HUES48 (cell line): Measurements from ENCODE around the gene TSEN34.
"Not testable (repeated sequence)": the region's sequence is repeated elsewhere in the genome, so short reads cannot be mapped to it uniquely, and the experiment has no call there.

Experiments used
- H3K27ac ChIP-seq: one replicate; pipeline ENCODE4 v1.7.0; 2013; ENCODE audit warnings: low read depth, low read length, inconsistent platforms
- H3K27me3 ChIP-seq: 2 replicates; pipeline ENCODE4 v1.6.1; 2013; ENCODE audit warnings: mild to moderate bottlenecking, low read length; ENCODE audit not compliant: control insufficient read depth, insufficient read depth
- H3K36me3 ChIP-seq: 2 replicates; pipeline ENCODE4 v1.6.1; 2013; ENCODE audit warnings: low read length; ENCODE audit not compliant: control insufficient read depth, insufficient read depth
- H3K4me1 ChIP-seq: 2 replicates; pipeline ENCODE4 v1.6.1; 2013; ENCODE audit warnings: mild to moderate bottlenecking, low read length; ENCODE audit not compliant: control insufficient read depth, insufficient read depth
- H3K4me3 ChIP-seq: 2 replicates; pipeline ENCODE4 v1.5.1; 2013; ENCODE audit warnings: mild to moderate bottlenecking, low read depth, low read length
- H3K9ac ChIP-seq: 2 replicates; pipeline ENCODE4 v1.6.1; 2013; ENCODE audit warnings: mild to moderate bottlenecking, low read depth, low read length, moderate library complexity
- H3K9me3 ChIP-seq: 2 replicates; pipeline ENCODE4 v1.6.1; 2013; ENCODE audit warnings: low read length; ENCODE audit not compliant: control insufficient read depth, insufficient read depth

Gene TSEN34

DNA sequence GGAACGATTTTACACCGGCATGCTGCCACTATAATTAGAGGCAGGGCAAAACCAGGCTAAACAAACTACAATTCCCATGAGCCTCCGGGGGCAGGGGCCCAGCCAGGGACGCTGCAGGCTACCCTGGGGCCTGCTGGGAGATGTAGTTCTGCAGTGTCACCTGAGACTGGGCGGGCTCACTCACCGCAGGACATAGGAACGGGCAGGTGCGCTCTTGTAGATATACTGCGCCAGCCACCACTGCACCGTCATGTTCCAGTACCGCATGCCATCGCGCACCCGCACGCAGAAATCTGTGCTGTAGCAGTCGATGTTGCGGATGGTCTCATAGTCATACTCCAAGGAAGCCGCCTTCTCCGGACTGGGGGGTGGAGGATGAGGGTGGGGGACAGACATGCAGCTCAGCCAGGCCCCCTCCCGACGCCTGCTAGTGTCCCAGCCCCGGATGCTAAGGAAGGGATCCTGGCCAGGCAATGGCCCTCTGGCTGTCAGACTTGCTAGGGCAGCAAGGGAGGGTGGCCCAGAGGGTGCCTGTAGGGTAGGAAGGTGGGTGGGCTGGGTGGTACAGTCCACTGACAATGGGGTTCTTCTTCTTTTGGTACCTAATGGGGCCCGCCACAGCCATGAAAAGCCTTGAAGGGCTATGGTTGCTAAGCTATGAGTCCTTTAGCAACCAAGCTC is 12.4 kb upstream of the TSEN34 start:
- Histone ChIP-seq H3K27ac (no peak overlapping the region), H3K36me3 (peaks cover 25% of the 10 kb centered on the region), H3K4me1 (peaks cover 10% of the 10 kb centered on the region; the same call in 1 of the 2 replicates), H3K27me3 (no peaks in the 10 kb centered on the region), H3K4me3 (no peak overlapping the region), H3K9ac (no peak overlapping the region), H3K9me3 (no peaks in the 10 kb centered on the region)

DNA sequence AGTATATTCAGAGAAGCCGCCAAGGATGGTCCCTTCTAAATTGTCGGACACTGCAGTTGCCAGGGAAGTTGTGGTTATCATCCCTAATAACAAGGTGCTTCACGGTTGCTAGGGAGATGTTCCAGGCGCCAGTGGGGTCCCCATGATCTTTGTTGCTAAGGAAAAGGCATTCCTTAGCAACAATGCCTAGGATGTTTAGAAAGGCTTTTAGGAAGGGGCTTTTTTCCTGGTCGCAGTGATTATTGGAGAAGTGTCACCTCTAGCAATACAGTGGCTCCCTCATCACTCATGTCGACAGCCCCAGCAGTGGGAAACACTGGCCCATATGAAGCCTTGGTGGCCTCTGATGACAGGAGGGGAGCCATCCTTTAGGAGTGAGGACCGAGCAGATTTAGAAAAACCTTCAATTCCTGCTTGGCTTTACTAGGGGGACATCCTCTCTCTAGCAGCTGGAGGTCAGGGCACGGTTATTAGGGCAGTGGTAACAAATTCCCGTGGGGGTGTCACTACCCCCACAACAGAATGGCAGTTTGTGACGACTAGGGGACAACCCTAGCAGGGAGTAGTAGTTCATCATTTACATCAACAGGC is 11.8 kb upstream of the TSEN34 start:
- H3K9ac ChIP-seq, result no peak overlapping the region
- peaks cover 10% of the 10 kb centered on the region; the same call in 1 of the 2 replicates for H3K4me1 ChIP-seq
- no peaks in the 10 kb centered on the region for H3K9me3 ChIP-seq
- no peaks in the 10 kb centered on the region for H3K27me3 ChIP-seq
- H3K36me3 ChIP-seq, result peaks cover 26% of the 10 kb centered on the region
- H3K27ac ChIP-seq, result peak overlapping the region; percentile 21
- H3K4me3 ChIP-seq, result no peak overlapping the region

DNA sequence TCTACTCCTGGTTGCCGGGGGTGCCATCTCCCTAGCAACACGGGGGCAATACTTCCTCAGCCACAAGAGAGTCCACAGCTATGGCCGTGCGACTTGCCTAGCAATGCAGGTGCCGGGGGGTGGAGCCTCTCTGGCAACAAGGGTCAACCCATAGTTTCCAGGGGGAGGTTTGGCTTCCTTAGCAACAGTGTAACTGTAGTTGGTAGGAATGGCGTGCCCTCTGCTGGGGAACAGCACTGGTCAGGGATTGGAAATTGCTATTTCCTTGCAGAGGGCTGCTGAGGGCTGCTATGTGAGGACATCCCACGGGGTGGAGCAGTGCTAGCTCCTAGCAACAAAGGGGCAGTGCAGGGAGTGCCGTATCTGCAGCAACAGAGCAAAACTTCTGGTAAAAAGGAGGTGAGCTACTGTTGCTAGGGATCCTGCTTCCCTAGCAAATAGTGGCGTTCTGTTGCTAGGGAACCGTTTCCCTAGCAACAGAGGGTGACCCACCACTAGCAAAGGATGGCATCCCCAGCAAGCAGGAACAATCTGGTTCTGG is 11.1 kb upstream of the TSEN34 start:
- peaks cover 26% of the 10 kb centered on the region for H3K36me3 ChIP-seq
- H3K4me3 ChIP-seq, result no peak overlapping the region
- H3K9ac ChIP-seq, result no peak overlapping the region
- H3K27ac ChIP-seq, result peak overlapping the region; percentile 54
- no peaks in the 10 kb centered on the region for H3K9me3 ChIP-seq
- H3K4me1 ChIP-seq, result peaks cover 10% of the 10 kb centered on the region; the same call in 1 of the 2 replicates
- no peaks in the 10 kb centered on the region for H3K27me3 ChIP-seq

DNA sequence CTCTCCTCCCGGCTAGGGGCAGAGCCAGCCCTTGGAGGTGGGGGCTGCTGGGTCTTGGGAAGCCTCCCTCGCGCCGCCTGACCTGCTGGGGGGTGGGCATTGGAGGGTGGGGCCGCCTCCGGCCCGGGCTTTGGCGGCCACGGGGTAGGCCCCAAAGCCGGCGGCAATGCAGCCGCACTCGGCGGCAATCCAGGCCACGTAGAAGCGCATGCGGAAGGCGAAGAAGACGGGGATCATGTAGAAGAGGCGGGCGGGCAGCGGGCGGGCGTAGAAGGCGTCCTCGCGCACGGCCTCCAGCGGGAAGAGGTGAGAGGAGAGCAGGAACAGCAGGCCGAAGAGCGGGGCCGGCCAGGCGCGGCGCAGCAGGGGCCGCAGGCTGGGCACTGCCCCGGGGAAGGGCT is 10.4 kb upstream of the TSEN34 start:
- Histone ChIP-seq H3K9ac (no peak overlapping the region), H3K9me3 (no peaks in the 10 kb centered on the region), H3K4me3 (no peak overlapping the region), H3K27ac (peak overlapping the region; percentile 54), H3K36me3 (peaks cover 30% of the 10 kb centered on the region), H3K4me1 (peaks cover 10% of the 10 kb centered on the region; the same call in 1 of the 2 replicates), H3K27me3 (no peaks in the 10 kb centered on the region)

DNA sequence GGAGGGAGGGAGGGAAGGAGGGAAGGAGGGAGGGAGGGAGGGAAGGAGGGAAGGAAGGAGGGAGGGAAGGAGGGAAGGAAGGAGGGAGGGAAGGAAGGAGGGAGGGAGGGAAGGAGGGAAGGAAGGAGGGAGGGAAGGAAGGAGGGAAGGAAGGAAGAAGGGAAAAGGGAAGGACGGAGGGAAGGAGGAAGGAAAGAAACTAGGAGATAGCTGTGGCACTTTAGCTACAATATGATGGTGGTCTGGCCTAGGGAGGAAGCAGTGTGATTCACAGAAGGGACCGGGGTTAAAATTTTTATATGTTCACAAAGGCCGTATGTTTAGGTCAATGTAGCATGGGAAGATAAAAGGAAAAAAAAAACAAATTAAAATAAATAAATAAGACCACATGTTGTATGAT is 9.2 kb upstream of the TSEN34 start:
- H3K9me3 ChIP-seq, H3K4me3 ChIP-seq, H3K4me1 ChIP-seq, H3K27me3 ChIP-seq, H3K9ac ChIP-seq, H3K27ac ChIP-seq: not testable (repeated sequence)
- H3K36me3 ChIP-seq, result peaks cover 32% of the 10 kb centered on the region

DNA sequence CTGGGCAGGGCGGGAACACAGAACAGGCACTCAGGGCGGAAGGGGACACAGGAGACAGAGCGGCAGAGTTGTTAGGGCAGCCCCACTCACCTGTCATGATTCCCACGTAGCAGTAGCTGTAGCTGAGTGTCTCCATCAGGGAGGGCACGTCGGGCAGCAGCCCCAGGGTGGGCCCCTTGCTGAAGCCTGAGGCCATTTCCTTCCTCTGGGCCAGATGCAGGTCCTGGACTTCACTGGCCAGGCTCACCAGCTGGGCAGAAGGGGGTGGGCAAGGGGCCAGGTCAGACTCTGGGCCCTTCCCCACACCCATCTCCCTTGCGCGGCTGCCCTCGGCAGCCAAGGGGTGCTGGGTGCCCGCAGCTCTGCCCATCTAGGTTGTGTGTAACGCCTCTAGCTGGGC is 7.7 kb upstream of the TSEN34 start:
- H3K9me3 ChIP-seq, result no peaks in the 10 kb centered on the region
- peaks cover 34% of the 10 kb centered on the region for H3K36me3 ChIP-seq
- no peak overlapping the region for H3K9ac ChIP-seq
- no peaks in the 10 kb centered on the region for H3K27me3 ChIP-seq
- peaks cover 13% of the 10 kb centered on the region; the same call in 1 of the 2 replicates for H3K4me1 ChIP-seq
- H3K27ac ChIP-seq, result no peak overlapping the region
- H3K4me3 ChIP-seq, result no peak overlapping the region

DNA sequence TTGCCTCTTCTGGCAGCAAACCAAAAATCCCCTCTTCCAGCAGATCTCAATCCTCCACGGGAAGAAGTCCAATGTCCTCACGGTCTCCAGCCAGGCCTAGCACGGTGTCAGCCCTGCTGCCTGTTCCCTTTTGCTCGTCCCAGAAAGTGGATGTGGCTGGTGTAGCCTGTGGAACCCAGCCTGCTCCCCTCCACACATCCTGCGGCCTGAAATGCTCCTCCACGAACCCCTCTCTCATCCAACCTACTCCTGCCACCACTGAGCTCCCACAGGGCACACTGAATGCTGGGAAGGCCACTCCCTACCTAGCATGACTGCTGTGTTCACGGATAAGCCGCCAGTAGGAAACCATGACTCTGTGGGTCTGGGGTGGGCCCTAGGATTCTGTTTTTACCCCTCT is 4.8 kb upstream of the TSEN34 start:
- H3K9me3 ChIP-seq, result no peaks in the 10 kb centered on the region
- H3K36me3 ChIP-seq, result peaks cover 27% of the 10 kb centered on the region
- H3K27me3 ChIP-seq, result no peaks in the 10 kb centered on the region
- H3K4me1 ChIP-seq, result peaks cover 6% of the 10 kb centered on the region; the same call in 1 of the 2 replicates
- no peak overlapping the region for H3K9ac ChIP-seq
- no peak overlapping the region for H3K4me3 ChIP-seq
- no peak overlapping the region for H3K27ac ChIP-seq

DNA sequence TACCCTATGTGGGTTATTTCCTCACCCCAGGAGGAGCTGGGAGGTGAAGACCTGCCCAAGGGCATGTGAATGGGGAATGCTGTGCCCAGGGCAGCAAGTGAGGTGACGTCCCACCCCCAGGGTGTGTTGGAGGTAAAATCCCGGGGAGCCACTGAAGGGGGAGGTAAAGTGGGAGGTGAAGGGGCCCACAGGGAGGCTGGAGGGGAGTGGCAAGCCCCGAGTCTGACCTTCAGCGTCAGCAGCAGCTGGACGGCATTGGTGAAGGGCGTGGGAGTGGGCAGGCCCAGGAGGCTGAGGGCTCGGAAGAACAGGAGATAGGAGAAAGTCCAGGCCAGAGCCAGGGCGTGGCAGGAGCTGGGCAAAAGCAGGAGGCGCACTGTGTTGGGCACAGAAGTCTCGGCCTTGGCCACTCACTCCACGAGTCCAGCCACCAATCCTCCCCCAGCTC is 4.2 kb upstream of the TSEN34 start:
- no peaks in the 10 kb centered on the region for H3K9me3 ChIP-seq
- H3K36me3 ChIP-seq, result peaks cover 27% of the 10 kb centered on the region
- H3K27ac ChIP-seq, result no peak overlapping the region
- H3K9ac ChIP-seq, result no peak overlapping the region
- H3K4me1 ChIP-seq, result peaks cover 9% of the 10 kb centered on the region
- no peak overlapping the region for H3K4me3 ChIP-seq
- no peaks in the 10 kb centered on the region for H3K27me3 ChIP-seq

DNA sequence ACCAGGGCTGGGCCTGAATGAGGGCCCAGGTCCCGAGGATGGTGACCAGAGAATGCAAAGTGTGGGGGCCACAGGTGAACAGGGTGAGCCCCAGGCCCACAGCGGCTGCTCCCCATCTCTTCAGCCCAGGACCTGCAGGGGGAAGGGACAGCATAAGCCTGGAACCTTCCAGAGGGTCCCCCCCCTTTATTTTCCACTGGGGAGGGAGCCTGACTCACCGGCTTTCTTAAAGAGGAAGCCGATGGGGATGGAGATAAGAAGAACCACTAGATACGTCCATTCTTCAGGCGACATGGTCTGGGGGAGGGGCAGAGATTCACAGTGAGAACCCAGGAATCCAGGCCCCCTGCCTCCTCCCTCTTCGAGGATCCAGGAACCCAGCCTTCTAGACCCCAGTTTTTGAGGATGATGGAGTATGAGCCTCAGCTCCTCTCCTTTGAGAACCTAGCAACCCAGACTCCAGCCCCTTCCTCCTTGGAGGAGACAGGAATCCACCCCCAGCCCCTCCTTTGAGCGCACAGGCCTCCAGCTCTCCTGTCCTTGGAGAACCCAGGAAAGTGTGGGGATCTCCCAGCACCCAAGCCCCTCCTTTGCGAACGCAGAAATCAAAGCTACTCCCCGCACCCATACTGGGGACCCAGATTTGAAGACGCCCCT is 2.8 kb upstream of the TSEN34 start:
- Histone ChIP-seq H3K4me3 (peak overlapping the region; percentile 80), H3K9ac (0 out of 2 replicates have a peak overlapping the region, but pooled peaks have one; percentile 8), H3K4me1 (peaks cover 15% of the 10 kb centered on the region), H3K36me3 (peaks cover 32% of the 10 kb centered on the region), H3K27me3 (no peaks in the 10 kb centered on the region), H3K27ac (peak overlapping the region; percentile 99), H3K9me3 (no peaks in the 10 kb centered on the region)

DNA sequence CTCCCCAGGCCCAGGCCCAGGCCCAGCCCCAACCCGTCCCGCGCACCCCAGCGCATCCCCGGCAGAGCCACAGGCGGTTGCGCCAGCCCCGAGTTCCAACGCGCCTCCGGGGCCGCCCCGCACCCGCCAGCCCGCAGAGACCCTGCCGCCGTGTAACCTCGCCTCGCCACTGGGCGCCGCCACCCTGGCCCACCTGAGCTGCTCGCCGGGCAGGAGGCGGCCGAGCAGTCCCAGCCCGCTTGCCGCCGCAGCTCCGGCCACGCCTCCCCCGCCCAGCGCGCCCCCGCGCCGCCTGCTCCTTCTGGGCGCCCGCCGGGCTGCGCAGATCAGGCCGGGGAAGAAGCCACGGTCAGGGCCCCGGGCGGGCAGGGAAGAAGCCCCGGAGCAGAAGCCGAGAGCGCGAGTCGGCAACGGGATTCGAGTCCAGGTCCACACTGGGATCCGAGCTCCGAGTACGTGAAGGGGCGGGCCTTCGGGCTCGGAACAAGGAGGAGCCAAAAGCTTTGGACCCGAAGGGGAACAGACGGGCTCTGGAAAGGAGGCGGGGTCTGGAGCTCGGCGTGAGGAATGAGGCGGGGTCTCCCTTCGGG is 1.9 kb upstream of the TSEN34 start, which contains the start of gene MBOAT7:
MBOAT7 (minus strand) TSS at position 436 of the 590 bp plus-strand sequence. CDS start 1,072 bp downstream, outside the sequence.
- Histone ChIP-seq H3K36me3 (peaks cover 37% of the 10 kb centered on the region), H3K4me3 (peak within 1 kb of the TSS; percentile 100), H3K9me3 (no peaks in the 10 kb centered on the region), H3K27ac (peak within 1 kb of the TSS; percentile 99), H3K4me1 (peaks cover 15% of the 10 kb centered on the region), H3K27me3 (no peaks in the 10 kb centered on the region), H3K9ac (peak within 1 kb of the TSS; percentile 98)
